ENCODE data around the gene CCDC195. TPM values are rescaled to one million over a fixed set of nuclear protein-coding genes. Genes with fewer than 3 reads are reported as not detected.

Gene CCDC195
- total and polyA plus RNA-seq, 2 experiments from 2014 or later: not detected

DNA sequence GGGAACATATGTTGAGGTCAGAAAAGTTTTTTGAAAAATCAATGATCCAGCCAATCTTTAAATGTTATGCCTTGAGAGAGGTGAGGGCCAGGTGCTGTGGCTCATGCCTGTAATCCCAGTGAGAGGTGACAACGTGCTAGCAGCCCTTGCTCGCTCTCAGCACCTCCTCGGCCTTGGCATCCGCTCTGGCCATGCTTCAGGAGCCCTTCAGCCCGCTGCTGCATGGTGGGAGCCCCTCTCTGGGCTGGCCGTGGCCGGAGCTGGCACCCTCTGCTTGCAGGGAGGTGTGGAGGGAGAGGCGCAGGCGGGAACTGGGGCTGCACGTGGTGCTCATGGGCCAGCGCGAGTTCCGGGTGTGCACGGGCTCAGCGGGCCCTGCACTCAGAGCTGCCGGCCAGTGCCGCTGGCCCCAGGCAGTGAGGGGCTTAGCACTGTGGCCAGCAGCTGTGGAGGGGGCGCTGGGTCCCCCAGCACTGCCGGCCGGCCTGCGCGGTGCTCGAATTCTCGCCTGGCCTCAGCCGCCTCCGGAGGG lies 61.1 kb downstream of the CCDC195 start:
- H3K27me3 ChIP-seq: no peaks in the 10 kb centered on the region
- no peaks in the 10 kb centered on the region for H3K79me2 ChIP-seq
- H3K36me3 ChIP-seq (replicated peaks; ENCODE audit: insufficient read depth, low read depth): no peaks in the 10 kb centered on the region
- TF ChIP-seq EZH2phosphoT487 (IDR thresholded peaks at IDR 0.05; ENCODE audit: low read depth, severe bottlenecking, unreplicated experiment): no peak
- no peak for TF ChIP-seq EZH2 (IDR thresholded peaks at IDR 0.05; ENCODE audit: borderline replicate concordance)
- TF ChIP-seq, protein P1, sequence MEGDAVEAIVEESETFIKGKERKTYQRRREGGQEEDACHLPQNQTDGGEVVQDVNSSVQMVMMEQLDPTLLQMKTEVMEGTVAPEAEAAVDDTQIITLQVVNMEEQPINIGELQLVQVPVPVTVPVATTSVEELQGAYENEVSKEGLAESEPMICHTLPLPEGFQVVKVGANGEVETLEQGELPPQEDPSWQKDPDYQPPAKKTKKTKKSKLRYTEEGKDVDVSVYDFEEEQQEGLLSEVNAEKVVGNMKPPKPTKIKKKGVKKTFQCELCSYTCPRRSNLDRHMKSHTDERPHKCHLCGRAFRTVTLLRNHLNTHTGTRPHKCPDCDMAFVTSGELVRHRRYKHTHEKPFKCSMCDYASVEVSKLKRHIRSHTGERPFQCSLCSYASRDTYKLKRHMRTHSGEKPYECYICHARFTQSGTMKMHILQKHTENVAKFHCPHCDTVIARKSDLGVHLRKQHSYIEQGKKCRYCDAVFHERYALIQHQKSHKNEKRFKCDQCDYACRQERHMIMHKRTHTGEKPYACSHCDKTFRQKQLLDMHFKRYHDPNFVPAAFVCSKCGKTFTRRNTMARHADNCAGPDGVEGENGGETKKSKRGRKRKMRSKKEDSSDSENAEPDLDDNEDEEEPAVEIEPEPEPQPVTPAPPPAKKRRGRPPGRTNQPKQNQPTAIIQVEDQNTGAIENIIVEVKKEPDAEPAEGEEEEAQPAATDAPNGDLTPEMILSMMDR (IDR thresholded peaks at IDR 0.05; ENCODE audit: poor library complexity): no peak
- H3K9me2 ChIP-seq (replicated peaks; ENCODE audit: insufficient read depth): no peaks in the 10 kb centered on the region
- no peak overlapping the region for H3K4me3 ChIP-seq
- no peak for DNase-seq (ENCODE audit: low spot score)
- H3K9me3 ChIP-seq (ENCODE audit: low read depth): no peaks in the 10 kb centered on the region
- H3K27ac ChIP-seq: no peak overlapping the region
- WGBS (ENCODE audit: low lambda C conversion rate, missing lambda C conversion rate): 95% methylated on average over 21 of the region's 26 CpGs
- no peak overlapping the region for H3K4me2 ChIP-seq
- no peaks in the 10 kb centered on the region for H3K4me1 ChIP-seq (ENCODE audit: insufficient read depth)
- no peaks in the 10 kb centered on the region for H4K20me1 ChIP-seq (ENCODE audit: insufficient read depth, poor library complexity, severe bottlenecking)
- H2AFZ ChIP-seq: no peak overlapping the region

Other genes starting within 250 kb of the CCDC195 start
- 63.9 and 79.0 TPM in 2 replicates for gene CUL3, start 131.0 kb downstream of the CCDC195 start, total RNA-seq
- 54.9 and 66.4 TPM in 2 replicates for gene CUL3, start 131.0 kb downstream of the CCDC195 start, polyA plus RNA-seq

All from hepatocyte (in vitro differentiated cells).